GM12878 (cell line): ENCODE data around the gene PFN4. TPM values are rescaled to one million over a fixed set of nuclear protein-coding genes. Genes with fewer than 3 reads are reported as not detected.
A peak's percentile ranks its signal among the peaks of the same experiment; 100 is the strongest.

Experiments used
- ATAC-seq: fragments of 200-7000 bp; cut with Tn5 transposase; 3 replicates; pipeline ENCODE4 v1.9.1; 2020; ENCODE audit warnings: mild to moderate bottlenecking, moderate library complexity
- BruUV-seq: library from RNA; stranded (reverse); fragments of 400-500 nt; replicated peaks from 2 replicates; lab custom pipeline; 2021; lab: Mats Ljungman, UMichigan
- CTCF ChIA-PET: fragments of 300-600 bp; sonication (Branson Sonifier 250); formaldehyde crosslinking; extraction: SDS; loops from one replicate; lab custom pipeline; 2021; ENCODE audit warnings: inconsistent platforms; lab: Yijun Ruan, JAX
- POLR2A ChIA-PET: fragments of 350-600 bp; formaldehyde crosslinking; extraction: SDS; loops from one replicate; lab custom pipeline; 2021; ENCODE audit warnings: inconsistent platforms; lab: Charles Lee
- RAD21 ChIA-PET: fragments of 300-600 bp; sonication (Branson Sonifier 250); formaldehyde crosslinking; loops from one replicate; lab custom pipeline; 2023; ENCODE audit warnings: antibody characterized with exemption; ENCODE audit not compliant: unreplicated experiment; lab: Charles Lee
- SMC1A ChIA-PET: fragments of 300-600 bp; sonication (Branson Sonifier 250); formaldehyde crosslinking; loops from one replicate; lab custom pipeline; 2023; ENCODE audit not compliant: unreplicated experiment, uncharacterized antibody; lab: Charles Lee
- DNase-seq: peaks from one replicate; pipeline ENCODE4 v3.0.0-alpha.2; 2011; ENCODE audit warnings: low read depth, low spot score
- FAIRE-seq: peaks from 3 replicates; lab custom pipeline; 2011; peaks lifted over from hg19 to GRCh38; lab: Jason Lieb, UNC
- H2AFZ ChIP-seq: 2 replicates; pipeline ENCODE4 v1.6.0; 2011; ENCODE audit warnings: low read depth, low read length, control low read depth; ENCODE audit not compliant: control insufficient read depth
- H3K27ac ChIP-seq: 2 replicates; pipeline ENCODE4 v1.5.1; 2011; ENCODE audit warnings: control low read depth; ENCODE audit not compliant: control insufficient read depth, insufficient read depth
- H3K27me3 ChIP-seq, 2 experiments: replicated peaks in 1 of 2; 2 replicates each; pipeline versions ENCODE4 v1.6.0 to v1.6.1; 2011; ENCODE audit warnings: low read length in 1 of 2; ENCODE audit not compliant: control insufficient read depth in 2 of 2, insufficient read depth in 2 of 2
- H3K36me3 ChIP-seq, 2 experiments: 2 replicates each; pipeline ENCODE4 v1.5.1; 2011; ENCODE audit warnings: low read length in 1 of 2; ENCODE audit not compliant: control insufficient read depth in 2 of 2, insufficient read depth in 2 of 2
- H3K4me1 ChIP-seq: 2 replicates; pipeline ENCODE4 v1.6.1; 2011; ENCODE audit warnings: mild to moderate bottlenecking, low read length, moderate library complexity, mixed read lengths; ENCODE audit not compliant: control insufficient read depth, insufficient read depth
- H3K4me2 ChIP-seq: 2 replicates; pipeline ENCODE4 v1.6.0; 2011; ENCODE audit warnings: control low read depth; ENCODE audit not compliant: control insufficient read depth, insufficient read depth
- H3K4me3 ChIP-seq: fragments of 200-600 bp; sonication (generic); 2 replicates; pipeline ENCODE4 v1.5.1; 2016
- H3K79me2 ChIP-seq: 2 replicates; pipeline ENCODE4 v1.6.0; 2011; ENCODE audit warnings: low read length; ENCODE audit not compliant: control insufficient read depth, insufficient read depth
- H3K9ac ChIP-seq: 2 replicates; pipeline ENCODE4 v1.8.0; 2011; ENCODE audit warnings: low read length, control low read depth, mixed read lengths; ENCODE audit not compliant: control insufficient read depth, insufficient read depth
- H3K9me3 ChIP-seq: replicated peaks from 3 replicates; pipeline ENCODE4 v1.5.1; 2011; ENCODE audit warnings: mild to moderate bottlenecking, low read length; ENCODE audit not compliant: control insufficient read depth, insufficient read depth
- H4K20me1 ChIP-seq: 2 replicates; pipeline ENCODE4 v1.6.0; 2011; ENCODE audit not compliant: control insufficient read depth, insufficient read depth
- BHLHE40 ChIP-seq, 2 experiments: fragments of 450-650 bp in 1 of 2; IDR thresholded peaks; 2 replicates each; pipeline ENCODE4 v1.6.1; 2011 to 2017; ENCODE audit warnings: low read depth in 2 of 2, borderline replicate concordance in 1 of 2, improper control_type of control experiment in 1 of 2, low read length in 1 of 2, mild to moderate bottlenecking in 1 of 2
- CHD1 ChIP-seq: IDR thresholded peaks from 2 replicates; pipeline ENCODE4 v1.6.1; 2012; ENCODE audit warnings: low read depth, low read length, improper control_type of control experiment
- IKZF1 ChIP-seq: fragments of 450-650 bp; conservative IDR thresholded peaks from 2 replicates; pipeline ENCODE4 v1.6.1; 2017; ENCODE audit warnings: antibody characterized with exemption, mild to moderate bottlenecking
- MXI1 ChIP-seq: fragments of 150-350 bp; IDR thresholded peaks from 2 replicates; pipeline ENCODE4 v1.6.1; 2011; ENCODE audit warnings: low read depth, mild to moderate bottlenecking, inconsistent platforms, low read length, improper control_type of control experiment
- POLR2A ChIP-seq: IDR thresholded peaks from 2 replicates; pipeline ENCODE4 v1.6.1; 2011; ENCODE audit warnings: low read depth, mild to moderate bottlenecking, low read length
- WGBS: methylation state at CpG from one replicate; pipeline ENCODE4 v1.1.6; 2016; ENCODE audit warnings: low lambda C conversion rate; ENCODE audit not compliant: insufficient replicate concordance, insufficient coverage; ENCODE audit errors: missing lambda C conversion rate; 5-methylcytosine and 5-hydroxymethylcytosine counted together
- in situ Hi-C: fragments of 300-500 bp; cut with MboI; formaldehyde crosslinking; loops from 9 replicates; pipeline ENCODE4 v1.14.3; 2018; ENCODE audit warnings: mixed read lengths
- intact Hi-C: fragments of 100-400 bp; cut with micrococcal nuclease; formaldehyde crosslinking; loops from one replicate; pipeline ENCODE4 v1.14.2; 2022; ENCODE audit not compliant: unreplicated experiment
- polyA plus RNA-seq, 11 experiments: library from polyadenylated mRNA; depleted of rRNA in 4 of 11; unstranded in 6 of 11; stranded (reverse) in 5 of 11; fragments of >200 nt; fragmentation: Nextera tagmentation in 4 of 11; fragmentation: Illumina TruSeq in 1 of 11; extraction: Ambion mirVana in 4 of 11; extraction: Trizol in 1 of 11; gene quantifications; 1 replicate in 1 of 11; 2 replicates in 10 of 11; pipeline versions ENCODE4 v1.2.1 to v1.2.3, GENCODE V29; 2011 to 2016; ENCODE audit warnings: inconsistent platforms in 2 of 11, missing spikeins in 2 of 11, low read depth in 1 of 11
- total RNA-seq, 4 experiments: library from RNA; depleted of rRNA in 3 of 4; stranded (reverse); fragments of >200 nt in 3 of 4; fragmentation: Illumina TruSeq in 1 of 4; extraction: Trizol in 1 of 4; gene quantifications; 2 replicates each; pipeline versions ENCODE4 v1.2.1 to v1.2.3, GENCODE V29; 2013 to 2021
- TF ChIP-seq, protein P1 (sequence below): IDR thresholded peaks from 2 replicates; pipeline ENCODE4 v1.6.1; 2011; ENCODE audit warnings: low read depth, mild to moderate bottlenecking, low read length, moderate library complexity, borderline replicate concordance; ENCODE audit errors: extremely low read depth

PFN4 gene
- total and polyA plus RNA-seq, 10 of the 15 experiments (the other 5 are each of a cell fraction or from before 2014, with no cell fraction given) = 0.12 to 2.1 (median 1.0) TPM

DNA sequence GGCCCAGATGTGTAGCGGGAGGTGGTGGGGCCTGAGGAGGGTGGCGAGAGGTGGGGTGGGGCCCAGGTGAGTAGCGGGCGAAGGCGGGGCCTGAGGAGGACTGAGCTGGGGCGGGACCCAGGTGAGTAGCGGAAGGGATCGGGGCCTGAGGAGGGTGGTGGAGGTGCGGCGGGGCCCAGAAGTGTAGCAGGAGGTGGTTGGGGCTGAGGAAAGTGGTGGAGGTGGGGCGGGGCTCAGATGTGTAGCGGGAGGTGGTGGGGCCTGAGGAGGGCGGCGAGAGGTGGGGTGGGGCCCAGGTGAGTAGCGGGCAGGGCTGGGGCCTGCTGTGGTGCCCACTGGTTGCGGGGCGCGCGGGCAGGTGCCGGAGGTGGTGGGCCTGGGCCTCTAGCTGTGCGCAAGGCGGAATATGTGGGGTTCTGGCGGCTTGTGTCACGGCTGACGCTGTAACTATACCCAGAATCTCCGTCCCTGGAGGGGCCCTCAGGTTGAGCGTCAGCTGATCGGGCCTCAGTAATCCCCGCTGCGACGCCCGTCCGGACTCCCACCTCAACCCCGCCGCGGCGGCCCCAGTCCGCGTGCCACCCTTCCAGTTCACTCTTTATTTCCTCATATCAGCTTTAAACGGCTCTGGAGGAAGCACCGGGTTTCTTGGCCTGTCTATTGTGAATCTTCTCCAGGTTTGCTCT lies 46.1 kb downstream of the PFN4 start:
- Histone ChIP-seq H3K4me3 (peak overlapping the region; percentile 89), H3K9ac (peak overlapping the region; percentile 79), H2AFZ (peak overlapping the region; percentile 78), H3K36me3 (no peaks in the 10 kb centered on the region; a peak in 1 of 4 replicates), H3K4me1 (peaks cover 9% of the 10 kb centered on the region), H3K27me3 (no peaks in the 10 kb centered on the region), H3K79me2 (peaks cover 27% of the 10 kb centered on the region), H3K4me2 (peak overlapping the region; percentile 87), H3K9me3 (no peaks in the 10 kb centered on the region; the same call in 2 of the 3 replicates), H4K20me1 (no peaks in the 10 kb centered on the region), H3K27ac (no peak overlapping the region; the same call in 1 of the 2 replicates)
- no TSS peak for BruUV-seq
- ChIA-PET RAD21 (interaction anchor here (0.5 to 2.6 kb wide), 10 partner anchors 8 to 302 kb away, joined by 3 to 45 read pairs (median 4); partner anchors contain the start of genes ATAD2B, FAM228B, TP53I3 and WDCP), POLR2A (interaction anchor here (0.5 to 2.0 kb wide), 10 partner anchors 8 to 307 kb away, joined by 3 to 16 read pairs (median 4); partner anchors contain the start of genes ATAD2B, TP53I3 and WDCP), SMC1A (interaction anchor here (0.8 to 4.0 kb wide), 8 partner anchors 30 to 253 kb away, joined by 3 to 24 read pairs (median 3); partner anchors contain the start of genes ATAD2B and WDCP), CTCF (interaction anchor here (1.4 to 3.8 kb wide), 5 partner anchors 8 to 253 kb away, joined by 5 to 34 read pairs (median 12); partner anchors contain the start of genes ATAD2B, TP53I3 and WDCP)
- no peak for DNase-seq
- peak; percentile 27; the same call in 1 of the 2 replicates for TF ChIP-seq POLR2A
- peak; percentile 13; the same call in 1 of the 2 replicates for TF ChIP-seq MXI1
- no peak for TF ChIP-seq IKZF1
- TF ChIP-seq, protein P1, sequence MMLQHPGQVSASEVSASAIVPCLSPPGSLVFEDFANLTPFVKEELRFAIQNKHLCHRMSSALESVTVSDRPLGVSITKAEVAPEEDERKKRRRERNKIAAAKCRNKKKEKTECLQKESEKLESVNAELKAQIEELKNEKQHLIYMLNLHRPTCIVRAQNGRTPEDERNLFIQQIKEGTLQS = no peak
- TF ChIP-seq CHD1 = no peak
- 0 out of 4 replicates have a peak, but pooled peaks of 1 of the 2 experiments have one; percentile 6 for TF ChIP-seq BHLHE40 (IDR thresholded peaks at IDR 0.05; ENCODE audit: borderline replicate concordance in 1 of 2, low read depth in 2 of 2, low read length in 1 of 2)
- no peak for FAIRE-seq
- in situ Hi-C loops (no loop called here), intact Hi-C loops (loop anchor here (1.0 to 2.0 kb wide), 2 partner anchors 30 to 150 kb away; partner anchors contain the start of genes ATAD2B and WDCP)
- ATAC-seq = peak; percentile 39
- under 1% methylated on average over 26 of the region's 41 CpGs for WGBS
